HG02884 (cell line): ENCODE results near the gene TIPIN.
"Not testable (repeated sequence)": the region's sequence is repeated elsewhere in the genome, so short reads cannot be mapped to it uniquely, and the experiment has no call there.

Experiments
- ATAC-seq: cut with Tn5 transposase; IDR thresholded peaks from one replicate; pipeline ENCODE4 v1.9.1; 2021; ENCODE audit warnings: mild to moderate bottlenecking, moderate library complexity; ENCODE audit not compliant: unreplicated experiment

Gene TIPIN

GRCh38 chr15:66356359-66357236 lies at the start of gene TIPIN:
TIPIN (minus strand) TSS chr15:66356685; CDS start chr15:66352947, 3,738 bp downstream.
- peak; percentile 83 for ATAC-seq

- ATAC-seq = no peak
Measured at GRCh38 chr15:66405615-66406014, 49.1 kb upstream of the TIPIN start.

DNA sequence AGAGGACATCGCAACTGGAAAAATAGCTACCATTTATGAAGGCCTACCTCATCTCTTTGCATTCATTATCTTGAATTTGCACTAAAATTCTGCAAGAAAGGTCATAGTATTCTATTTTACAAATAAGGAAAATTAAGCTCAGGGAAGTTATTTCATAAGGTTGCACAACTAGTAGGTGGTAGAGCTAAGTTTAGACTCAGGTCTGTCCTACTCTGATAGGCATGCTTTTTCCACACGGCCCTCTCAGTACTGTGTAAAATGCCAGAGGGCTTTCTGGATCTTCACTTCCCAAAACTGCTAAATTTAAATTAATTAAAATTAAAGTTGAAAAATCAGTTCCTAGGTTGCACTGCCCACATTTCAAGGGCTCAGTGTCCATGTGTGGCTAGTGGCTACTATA lies 48.5 kb upstream of the TIPIN start:
- ATAC-seq = no peak

- no peak for ATAC-seq
Measured at GRCh38 chr15:66404532-66404931, 48.0 kb upstream of the TIPIN start.

- ATAC-seq = no peak
Measured at GRCh38 chr15:66404122-66404521, 47.6 kb upstream of the TIPIN start.

GRCh38 chr15:66403323-66403722 lies 46.8 kb upstream of the TIPIN start:
- no peak for ATAC-seq

- no peak for ATAC-seq
Measured at GRCh38 chr15:66402761-66403284, 46.3 kb upstream of the TIPIN start.

- ATAC-seq = no peak
Measured at GRCh38 chr15:66401130-66402021, 44.9 kb upstream of the TIPIN start.

DNA sequence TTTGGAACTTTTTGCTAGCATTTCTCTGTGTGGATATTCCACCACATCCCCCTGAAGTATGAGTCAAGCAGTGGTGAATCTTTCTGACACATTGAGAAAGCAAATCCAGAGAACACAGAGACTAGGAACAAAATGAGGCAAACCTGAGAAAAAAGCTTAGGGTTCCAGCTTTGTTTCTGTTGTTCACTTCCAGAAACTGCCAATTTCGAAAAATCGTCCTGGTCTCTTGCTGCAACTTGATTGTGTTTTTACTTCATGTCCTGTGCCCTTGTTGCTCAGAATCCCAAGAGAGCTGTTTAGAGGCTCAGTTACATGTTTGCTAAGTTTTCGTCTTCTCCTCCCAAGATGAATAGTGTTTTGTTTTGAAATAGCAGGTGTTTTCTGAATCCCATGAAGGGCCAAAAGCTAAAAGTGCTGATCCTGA lies 43.9 kb upstream of the TIPIN start:
- ATAC-seq = no peak

GRCh38 chr15:66399276-66399675 lies 42.8 kb upstream of the TIPIN start:
- ATAC-seq = no peak

DNA sequence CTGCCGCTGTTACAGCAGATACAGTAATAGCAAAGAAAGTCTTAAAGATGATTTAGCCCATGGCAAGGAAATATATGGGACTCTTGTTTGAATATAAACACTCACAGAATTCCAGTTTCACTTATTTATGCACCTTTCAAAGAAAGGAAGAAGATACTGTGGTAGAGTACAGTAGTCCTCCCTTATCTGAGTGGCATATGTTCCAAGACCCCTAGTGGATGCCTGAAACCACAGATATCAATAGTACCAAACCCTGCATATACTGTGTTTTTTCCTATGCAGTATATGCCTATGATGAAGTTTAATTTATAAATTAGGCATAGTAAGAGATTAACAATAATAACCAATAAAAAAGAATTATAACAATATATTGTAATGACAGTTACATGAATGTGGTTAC lies 38.4 kb upstream of the TIPIN start:
- no peak for ATAC-seq

- ATAC-seq = no peak
Measured at GRCh38 chr15:66394472-66394871, 38.0 kb upstream of the TIPIN start.

DNA sequence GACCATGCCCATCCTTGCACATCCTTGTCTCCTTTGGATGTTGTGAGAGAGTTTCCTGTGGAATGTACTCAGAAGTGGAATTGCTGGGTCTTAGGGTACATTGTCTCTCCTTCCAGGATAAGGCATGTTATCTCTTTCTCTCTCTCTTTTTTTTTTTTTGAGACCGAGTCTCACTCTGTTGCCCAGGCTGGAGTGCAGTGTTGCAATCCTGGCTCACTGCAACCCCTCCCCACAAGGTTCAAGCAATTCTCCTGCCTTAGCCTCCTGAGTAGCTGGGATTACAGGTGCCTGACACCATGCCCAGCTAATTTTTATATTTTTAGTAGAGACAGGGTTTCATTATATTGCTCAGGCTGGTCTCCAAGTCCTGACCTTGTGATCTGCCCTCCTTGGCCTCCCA lies 36.6 kb upstream of the TIPIN start:
- ATAC-seq = not testable (repeated sequence)

DNA sequence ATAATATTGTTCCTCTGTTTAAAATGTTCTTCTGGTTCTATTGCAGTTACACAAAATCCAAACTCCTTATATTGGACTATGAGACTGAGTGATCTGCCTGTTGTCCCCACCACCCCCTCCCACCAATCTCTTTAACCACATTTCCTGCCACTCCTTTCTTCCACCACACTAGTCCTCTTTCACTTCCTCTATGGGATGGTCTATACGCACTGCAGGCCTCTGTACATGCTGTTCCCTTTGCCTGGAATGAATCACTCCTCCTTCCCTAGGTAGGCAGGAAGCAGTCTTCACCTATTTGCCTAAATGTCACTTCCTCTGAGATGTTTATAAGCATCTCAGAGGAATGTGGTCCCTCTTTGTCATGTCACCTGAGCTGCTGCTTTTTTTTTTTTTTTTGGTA lies 34.2 kb upstream of the TIPIN start:
- ATAC-seq = no peak

DNA sequence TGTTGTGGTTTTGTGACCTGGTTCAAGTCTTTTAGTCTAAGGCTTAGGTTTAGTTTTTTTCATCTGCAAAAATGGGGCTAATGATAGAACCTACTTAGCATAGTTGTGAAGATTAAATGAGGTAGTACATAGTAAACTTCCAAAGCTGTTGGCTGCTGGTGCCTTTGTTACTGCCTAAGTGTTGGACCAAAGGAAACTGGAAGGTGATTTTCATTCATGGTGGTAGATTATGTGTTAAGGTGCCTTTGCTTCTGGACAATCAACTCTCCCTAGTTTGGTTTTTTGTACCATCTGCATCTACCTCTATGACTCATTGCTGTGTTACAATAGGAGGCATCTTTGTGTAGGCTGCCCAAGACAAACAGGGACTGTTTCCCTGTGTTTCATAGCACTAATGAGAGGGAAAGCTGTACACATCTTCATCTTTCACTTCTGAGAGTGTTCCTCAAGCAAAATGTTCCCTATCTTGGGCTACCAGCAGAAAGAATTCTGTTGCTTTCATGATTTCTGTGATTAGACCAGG lies 33.4 kb upstream of the TIPIN start:
- ATAC-seq = no peak

GRCh38 chr15:66389098-66389858 lies 32.8 kb upstream of the TIPIN start:
- no peak for ATAC-seq

DNA sequence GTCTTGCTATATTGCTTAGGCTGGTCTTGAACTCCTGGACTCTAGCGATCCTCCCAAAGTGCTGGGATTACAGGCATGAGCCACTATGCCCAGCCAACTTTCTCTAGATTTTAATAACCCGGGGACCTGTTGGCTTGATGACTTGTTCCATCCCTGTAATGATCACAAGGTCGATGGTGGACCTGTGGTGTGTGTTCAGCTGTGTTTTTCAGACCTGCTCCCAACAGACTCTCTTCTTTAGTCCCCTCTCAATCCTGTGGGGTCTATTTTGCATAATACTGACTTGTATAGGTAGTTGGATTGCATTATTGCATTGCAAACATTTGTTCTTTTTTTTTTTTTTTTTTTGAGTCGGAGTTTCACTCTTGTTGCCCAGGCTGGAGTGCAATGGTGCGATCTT lies 32.1 kb upstream of the TIPIN start:
- ATAC-seq = no peak

DNA sequence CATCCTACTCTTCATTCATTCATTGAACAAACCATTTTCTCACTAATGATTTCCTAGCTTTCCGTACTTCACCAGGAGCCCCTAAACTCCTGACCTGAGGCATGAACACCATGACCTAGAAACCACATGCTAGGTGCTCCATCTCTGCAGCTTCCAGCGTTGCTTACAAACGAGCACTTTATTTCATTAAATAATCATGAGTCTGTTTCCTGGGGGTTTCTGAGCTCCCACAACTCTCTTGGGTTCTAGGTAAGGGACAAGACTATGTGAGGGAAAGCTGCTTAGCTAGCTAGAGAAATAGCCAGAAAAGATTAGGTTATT lies 31.5 kb upstream of the TIPIN start:
- ATAC-seq = no peak

- ATAC-seq = no peak
Measured at GRCh38 chr15:66387163-66388042, 30.9 kb upstream of the TIPIN start.
